GM21529 (cell line): Measurements from ENCODE around the gene SNX32.
A peak's percentile ranks its signal among the peaks of the same experiment; 100 is the strongest.
"Not testable (repeated sequence)": the region's sequence is repeated elsewhere in the genome, so short reads cannot be mapped to it uniquely, and the experiment has no call there.

ENCODE experiments used
- ATAC-seq: cut with Tn5 transposase; IDR thresholded peaks from one replicate; pipeline ENCODE4 v1.9.1; 2021; ENCODE audit not compliant: unreplicated experiment

The SNX32 gene

GRCh38 chr11:65883058-65883761, 49.4 kb downstream of the SNX32 start:
- no peak for ATAC-seq

GRCh38 chr11:65883786-65884715, 50.3 kb downstream of the SNX32 start:
- ATAC-seq: no peak

GRCh38 chr11:65884716-65885092, 50.9 kb downstream of the SNX32 start:
- ATAC-seq: no peak

- no peak for ATAC-seq
Observed at GRCh38 chr11:65885231-65885630, 51.5 kb downstream of the SNX32 start.

GRCh38 chr11:65885808-65886536, 52.2 kb downstream of the SNX32 start:
- no peak for ATAC-seq

GRCh38 chr11:65886826-65887722, 53.3 kb downstream of the SNX32 start:
- no peak for ATAC-seq

- no peak for ATAC-seq
Observed at GRCh38 chr11:65887723-65888162, 54.0 kb downstream of the SNX32 start.

GRCh38 chr11:65888163-65888814, 54.5 kb downstream of the SNX32 start, which contains the start of gene FIBP:
FIBP (minus strand) TSS chr11:65888471; CDS start chr11:65888418, 53 bp downstream.
- peak; percentile 50 for ATAC-seq

GRCh38 chr11:65890324-65891218, 56.8 kb downstream of the SNX32 start, which contains the start of gene CCDC85B:
CCDC85B (plus strand) TSS chr11:65890673; CDS start chr11:65890784, 111 bp downstream.
- ATAC-seq: peak; percentile 54

GRCh38 chr11:65891219-65892136, 57.7 kb downstream of the SNX32 start:
- ATAC-seq: no peak

GRCh38 chr11:65892137-65892540, 58.4 kb downstream of the SNX32 start:
- not testable (repeated sequence) for ATAC-seq

- ATAC-seq: no peak
Observed at GRCh38 chr11:65892661-65893317, 59.0 kb downstream of the SNX32 start.

GRCh38 chr11:65894034-65894591, 60.4 kb downstream of the SNX32 start:
- no peak for ATAC-seq

GRCh38 chr11:65895482-65895981, 61.8 kb downstream of the SNX32 start:
- ATAC-seq: no peak

GRCh38 chr11:65896034-65896999, 62.6 kb downstream of the SNX32 start:
- ATAC-seq: no peak
